HepG2 (cell line): ENCODE data around the gene GPAM. TPM values are rescaled to one million over a fixed set of nuclear protein-coding genes. Genes with fewer than 3 reads are reported as not detected.
A peak's percentile ranks its signal among the peaks of the same experiment; 100 is the strongest.

Experiments
- ATAC-seq: fragments of 200-7000 bp; cut with Tn5 transposase; 3 replicates; pipeline ENCODE4 v1.9.1; 2020; ENCODE audit warnings: mild to moderate bottlenecking, moderate library complexity
- BruUV-seq: library from RNA; stranded (reverse); fragments of 400-500 nt; replicated peaks from 2 replicates; lab custom pipeline; 2021; lab: Mats Ljungman, UMichigan
- CTCF ChIA-PET: fragments of 300-600 bp; formaldehyde crosslinking; extraction: SDS; loops from one replicate; lab custom pipeline; 2021; ENCODE audit warnings: low total read pairs, inconsistent platforms, low intra/inter-chr PET ratio; lab: Yijun Ruan, JAX
- POLR2A ChIA-PET: fragments of 350-600 bp; sonication (Branson Sonifier 250); formaldehyde crosslinking; loops from one replicate; lab custom pipeline; 2020; ENCODE audit warnings: antibody characterized with exemption, inconsistent platforms; lab: Yijun Ruan, JAX
- DNase-seq: peaks from one replicate; pipeline ENCODE4 v3.0.0-alpha.2; 2015; ENCODE audit warnings: low spot score
- FAIRE-seq: peaks from 3 replicates; lab custom pipeline; 2011; peaks lifted over from hg19 to GRCh38; lab: Jason Lieb, UNC
- H2AFZ ChIP-seq: one replicate; pipeline ENCODE4 v1.6.1; 2011; ENCODE audit warnings: low read length, inconsistent platforms
- H3K27ac ChIP-seq: fragments of 300-600 bp; 3 replicates; pipeline ENCODE4 v1.8.0; 2011; ENCODE audit warnings: mixed run types, mild to moderate bottlenecking, mixed read lengths, low read length, inconsistent platforms; ENCODE audit not compliant: insufficient read depth; ENCODE audit errors: extremely low read length
- H3K27me3 ChIP-seq, 2 experiments: fragments of 200-600 bp in 1 of 2; 2 replicates in 1 of 2; 3 replicates in 1 of 2; pipeline versions ENCODE4 v1.6.0 to v1.8.0; 2011; ENCODE audit warnings: low read length in 2 of 2, mild to moderate bottlenecking in 2 of 2, moderate library complexity in 2 of 2, inconsistent platforms in 1 of 2; ENCODE audit not compliant: insufficient read depth in 2 of 2, control insufficient read depth in 1 of 2
- H3K36me3 ChIP-seq, 2 experiments: fragments of 200-600 bp in 1 of 2; replicated peaks in 1 of 2; 2 replicates in 1 of 2; 3 replicates in 1 of 2; pipeline versions ENCODE4 v1.5.1 to v1.8.0; 2011; ENCODE audit warnings: low read length in 2 of 2, inconsistent platforms in 1 of 2; ENCODE audit not compliant: insufficient read depth in 2 of 2, control insufficient read depth in 1 of 2
- H3K4me1 ChIP-seq: 2 replicates; pipeline ENCODE4 v1.5.1; 2012; ENCODE audit warnings: low read length, inconsistent platforms; ENCODE audit not compliant: insufficient read depth
- H3K4me2 ChIP-seq: 2 replicates; pipeline ENCODE4 v1.6.0; 2011; ENCODE audit warnings: low read depth, low read length, inconsistent platforms
- H3K4me3 ChIP-seq, 3 experiments: fragments of 200-600 bp in 1 of 3; sonication (generic), shearing (Covaris generic) in 1 of 3; replicated peaks in 1 of 3; 2 replicates each; pipeline ENCODE4 v1.5.1; 2011 to 2016; ENCODE audit warnings: low read length in 3 of 3, inconsistent platforms in 2 of 3, low read depth in 2 of 3, mild to moderate bottlenecking in 2 of 3, control low read depth in 1 of 3, mixed read lengths in 1 of 3; ENCODE audit not compliant: insufficient read depth in 1 of 3
- H3K79me2 ChIP-seq: one replicate; pipeline ENCODE4 v1.6.1; 2011; ENCODE audit warnings: low read length, inconsistent platforms; ENCODE audit not compliant: insufficient read depth
- H3K9ac ChIP-seq: 2 replicates; pipeline ENCODE4 v1.6.0; 2011; ENCODE audit warnings: mild to moderate bottlenecking, low read depth, low read length, inconsistent platforms; ENCODE audit not compliant: insufficient read depth
- H3K9me3 ChIP-seq: 2 replicates; pipeline ENCODE4 v1.5.1; 2012; ENCODE audit warnings: mild to moderate bottlenecking, low read length
- H4K20me1 ChIP-seq: 2 replicates; pipeline ENCODE4 v1.6.0; 2011; ENCODE audit warnings: inconsistent platforms, mild to moderate bottlenecking, low read length, moderate library complexity; ENCODE audit not compliant: insufficient read depth
- HMGXB3 ChIP-seq: sonication (generic); formaldehyde crosslinking; IDR thresholded peaks from 2 replicates; pipeline ENCODE4 v1.4.0; 2020; ENCODE audit warnings: missing genetic modification reagents, borderline replicate concordance
- JARID2 ChIP-seq: sonication (generic); formaldehyde crosslinking; IDR thresholded peaks from 2 replicates; pipeline ENCODE4 v1.8.1; 2023; ENCODE audit warnings: missing genetic modification reagents, inconsistent platforms; ENCODE audit not compliant: insufficient replicate concordance
- NCOA1 ChIP-seq: sonication (generic); formaldehyde crosslinking; IDR thresholded peaks from 2 replicates; pipeline ENCODE4 v1.9.0; 2021; ENCODE audit warnings: missing genetic modification reagents
- POLR2AphosphoS2 ChIP-seq: IDR thresholded peaks from 2 replicates; pipeline ENCODE4 v1.6.1; 2011; ENCODE audit warnings: low read depth, low read length, improper control_type of control experiment
- POLR2AphosphoS5 ChIP-seq: IDR thresholded peaks from 2 replicates; pipeline ENCODE4 v1.6.1; 2012; ENCODE audit warnings: low read depth, low read length
- RBM22 ChIP-seq: fragments of 200-400 bp; formaldehyde crosslinking; optimal IDR thresholded peaks from 2 replicates; pipeline ENCODE3; 2017; ENCODE audit warnings: mild to moderate bottlenecking, low read length, moderate library complexity
- RFXAP ChIP-seq: sonication (generic); formaldehyde crosslinking; IDR thresholded peaks from 2 replicates; pipeline ENCODE4 v1.4.0; 2020; ENCODE audit warnings: missing genetic modification reagents, borderline replicate concordance
- ZNF597 ChIP-seq: sonication (generic); formaldehyde crosslinking; IDR thresholded peaks from 2 replicates; pipeline ENCODE4 v1.5.0; 2020; ENCODE audit warnings: missing genetic modification reagents
- ZNF678 ChIP-seq: sonication (generic); formaldehyde crosslinking; IDR thresholded peaks from 2 replicates; pipeline ENCODE4 v1.4.0; 2020; ENCODE audit warnings: mild to moderate bottlenecking, missing genetic modification reagents
- WGBS: methylation state at CpG from one replicate; pipeline ENCODE4 v1.1.6; 2017; ENCODE audit warnings: low lambda C conversion rate; 5-methylcytosine and 5-hydroxymethylcytosine counted together
- in situ Hi-C: cut with HindIII; loops from 2 replicates; pipeline ENCODE4 v1.10.0; 2017; ENCODE audit warnings: low pct_unique_long_range_greater_than_20kb; ENCODE audit not compliant: extremely low pct_ligation_motif_present
- intact Hi-C: fragments of 100-400 bp; cut with micrococcal nuclease; formaldehyde crosslinking; loops from one replicate; pipeline ENCODE4 v1.10.0; 2022; ENCODE audit not compliant: unreplicated experiment
- polyA plus RNA-seq, 8 experiments: library from polyadenylated mRNA; depleted of rRNA in 3 of 8; stranded (reverse) in 7 of 8; unstranded in 1 of 8; fragments of >200 nt; fragmentation: Illumina TruSeq in 4 of 8; extraction: Trizol in 4 of 8; gene quantifications; 2 replicates each; pipeline versions ENCODE4 v1.2.1 to v1.2.3, GENCODE V29; 2011 to 2016; ENCODE audit warnings: low read depth in 4 of 8, missing spikeins in 1 of 8, mixed read lengths in 1 of 8; ENCODE audit not compliant: insufficient read depth in 1 of 8
- total RNA-seq, 5 experiments: library from RNA; depleted of rRNA; stranded (reverse); fragments of >200 nt; fragmentation: Illumina TruSeq; extraction: Trizol; gene quantifications; 2 replicates each; pipeline ENCODE4 v1.2.3, GENCODE V29; 2016; ENCODE audit warnings: low read depth in 1 of 5

Gene GPAM
- total and polyA plus RNA-seq, 2 of the 13 experiments (the other 11 are each of a cell fraction or from before 2014, with no cell fraction given), result 36.8 to 140 TPM

GRCh38 chr10:112195224-112195623 lies 11.7 kb upstream of the GPAM start:
- no TSS peak for BruUV-seq
- CTCF ChIA-PET, result no interaction called here
- intact Hi-C loops, result no loop called here

GRCh38 chr10:112191791-112192190 lies 8.2 kb upstream of the GPAM start:
- FAIRE-seq (no peak), ATAC-seq (peak; percentile 24), DNase-seq (no peak)
- H3K4me1 ChIP-seq, result peaks cover 28% of the 10 kb centered on the region
- POLR2A ChIA-PET, result interaction anchor here (1.4 kb wide), 1 partner anchor 16 kb away, joined by 4 read pairs; no protein-coding TSS in a partner anchor
- peaks cover 18 to 75% of the 10 kb centered on the region in 2 experiments for H3K36me3 ChIP-seq
- H3K9me3 ChIP-seq, result peaks cover 16% of the 10 kb centered on the region
- no peaks in the 10 kb centered on the region for H4K20me1 ChIP-seq
- peak overlapping the region; percentile 23 for H3K27ac ChIP-seq
- CTCF ChIA-PET, result no interaction called here
- H3K4me2 ChIP-seq, result no peak overlapping the region
- WGBS, result over 99% methylated on average over 6 of the region's 6 CpGs
- no peak overlapping the region for H3K9ac ChIP-seq
- no peak for TF ChIP-seq HMGXB3 (CRISPR knock-in tag)
- TF ChIP-seq JARID2 (CRISPR knock-in tag), result no peak
- no peak for TF ChIP-seq RFXAP (CRISPR knock-in tag)
- TF ChIP-seq ZNF597 (CRISPR knock-in tag), result no peak
- no peak for TF ChIP-seq ZNF678 (CRISPR knock-in tag)
- no peak for TF ChIP-seq NCOA1
- TF ChIP-seq RBM22, result peak; percentile 83
- TF ChIP-seq POLR2AphosphoS5, result peak; percentile 6; the same call in 1 of the 2 replicates
- intact Hi-C loops (no loop called here), in situ Hi-C loops (no loop called here)
- BruUV-seq, result no TSS peak
- H3K79me2 ChIP-seq, result peaks cover 89% of the 10 kb centered on the region
- H3K4me3 ChIP-seq, result no peak overlapping the region
- H2AFZ ChIP-seq, result no peak overlapping the region
- H3K27me3 ChIP-seq, result no peaks in the 10 kb centered on the region

More at GRCh38 chr10:112195224-112195623, 11.7 kb upstream of the GPAM start:
- 98% methylated on average over 7 of the region's 7 CpGs for WGBS
- H3K79me2 ChIP-seq, result peaks cover 79% of the 10 kb centered on the region
- in situ Hi-C loops, result no loop called here
- peaks cover 16 to 62% of the 10 kb centered on the region in 2 experiments for H3K36me3 ChIP-seq
- no peaks in the 10 kb centered on the region for H3K27me3 ChIP-seq
- DNase-seq, result no peak
- no peak for ATAC-seq
- no peak overlapping the region for H3K9ac ChIP-seq
- H3K4me2 ChIP-seq, result no peak overlapping the region
- no peak overlapping the region for H2AFZ ChIP-seq
- TF ChIP-seq NCOA1 (no peak), POLR2AphosphoS2 (0 out of 2 replicates have a peak, but pooled peaks have one; percentile 36), POLR2AphosphoS5 (0 out of 2 replicates have a peak, but pooled peaks have one; percentile 26)
- H3K4me1 ChIP-seq, result peaks cover 28% of the 10 kb centered on the region
- H3K9me3 ChIP-seq, result no peaks in the 10 kb centered on the region
- H3K4me3 ChIP-seq, result no peak overlapping the region
- FAIRE-seq, result no peak
- H3K27ac ChIP-seq, result no peak overlapping the region
- H4K20me1 ChIP-seq, result no peaks in the 10 kb centered on the region
- POLR2A ChIA-PET, result no interaction called here
